Kidney glomerular epithelial cell (primary cell): Measurements from ENCODE around the gene MAST4.
A peak's percentile ranks its signal among the peaks of the same experiment; 100 is the strongest.

ENCODE experiments used
- DNase-seq: peaks from one replicate; lab custom pipeline; 2025; lab: John Stamatoyannopoulos, UW

MAST4 gene

DNA sequence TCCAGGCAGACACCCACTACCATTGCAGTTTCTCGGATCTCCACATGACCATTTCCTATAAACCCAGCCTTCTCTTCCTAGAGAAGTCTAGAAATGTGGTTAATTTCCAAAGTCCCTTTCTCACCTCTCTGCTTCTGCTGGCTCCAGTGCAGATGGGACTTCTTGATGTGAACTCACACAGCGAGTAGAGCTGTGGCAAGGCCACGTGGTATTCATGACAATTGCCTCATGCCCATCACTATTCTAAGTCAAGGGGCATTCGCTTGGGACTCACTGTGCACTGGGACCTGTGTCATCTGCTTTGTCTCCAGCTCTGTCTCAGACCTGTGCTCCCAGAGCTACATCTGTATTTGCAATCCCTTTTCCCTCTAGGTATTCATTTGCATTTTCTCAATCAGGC lies 594.2 kb downstream of the MAST4 start:
- no peak for DNase-seq

DNA sequence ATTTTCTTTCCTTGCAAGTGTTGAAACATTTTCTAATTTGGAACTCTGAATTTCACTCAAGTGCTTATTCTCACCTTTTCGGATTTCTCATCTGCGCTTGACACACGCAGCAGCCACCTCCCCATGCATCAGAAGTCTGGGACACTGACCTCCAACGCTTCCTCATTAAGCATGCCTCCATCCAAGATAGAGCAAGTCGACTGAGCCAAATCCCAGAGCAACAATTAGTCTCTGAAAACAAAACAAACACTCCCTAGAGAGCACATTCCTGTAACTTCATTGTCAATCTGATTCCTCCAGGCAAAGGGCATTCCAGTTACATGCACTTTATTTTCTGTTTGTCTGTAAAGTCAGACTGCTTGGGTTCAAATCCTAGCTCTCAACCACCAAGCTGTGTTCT lies 594.7 kb downstream of the MAST4 start:
- peak; percentile 23 for DNase-seq

DNA sequence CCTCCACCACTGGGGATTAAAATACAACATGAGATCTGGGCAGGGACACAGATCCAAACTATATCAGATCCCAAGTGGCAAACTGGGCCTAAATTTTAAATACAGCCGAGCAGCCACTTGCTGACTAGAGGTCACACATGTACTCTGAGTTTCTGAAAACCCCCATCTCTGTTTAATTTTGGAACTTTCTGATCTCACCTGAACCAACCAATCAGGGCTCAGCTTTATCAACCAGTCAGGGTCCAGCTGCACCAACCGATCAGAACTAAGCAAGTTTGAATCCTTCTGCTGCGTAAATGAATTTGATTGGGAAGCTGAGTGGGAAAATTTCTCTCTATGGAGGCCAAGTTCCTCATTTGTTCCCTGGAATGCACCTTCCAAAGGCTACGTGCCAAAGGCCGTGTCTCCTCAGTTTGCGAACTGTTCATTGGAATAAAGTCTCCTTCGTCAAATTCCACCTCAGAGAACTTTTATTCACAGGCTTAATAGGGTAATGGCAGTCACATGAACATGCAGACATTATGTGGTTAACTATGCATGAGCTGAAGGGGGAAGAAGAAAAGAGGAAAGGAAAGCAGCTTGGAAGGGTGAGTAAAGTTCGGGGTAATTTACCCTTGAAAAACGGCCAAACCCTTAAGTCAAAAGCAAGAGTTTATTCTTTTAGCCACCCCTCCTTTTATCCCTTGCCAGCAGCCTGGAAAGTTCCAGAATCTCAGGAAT lies 596.7 kb downstream of the MAST4 start:
- no peak for DNase-seq

DNA sequence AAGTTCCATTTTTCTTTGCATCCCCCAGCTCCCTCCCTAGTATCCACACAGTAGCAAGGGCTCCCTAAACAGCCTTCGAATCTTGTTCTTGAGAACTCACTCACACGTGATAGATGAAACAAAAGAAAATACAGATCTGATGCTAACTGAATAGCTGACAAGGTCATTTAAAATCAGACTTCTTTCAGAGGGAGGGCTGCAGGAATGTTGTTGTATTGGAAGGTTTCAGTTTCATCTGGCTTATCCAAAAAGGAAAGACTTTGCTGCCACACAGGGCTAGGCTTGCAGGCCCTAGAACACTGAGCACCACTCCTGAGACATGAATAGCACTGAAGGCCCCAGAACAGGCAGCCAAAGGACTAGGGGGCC lies 597.2 kb downstream of the MAST4 start:
- DNase-seq = no peak

DNA sequence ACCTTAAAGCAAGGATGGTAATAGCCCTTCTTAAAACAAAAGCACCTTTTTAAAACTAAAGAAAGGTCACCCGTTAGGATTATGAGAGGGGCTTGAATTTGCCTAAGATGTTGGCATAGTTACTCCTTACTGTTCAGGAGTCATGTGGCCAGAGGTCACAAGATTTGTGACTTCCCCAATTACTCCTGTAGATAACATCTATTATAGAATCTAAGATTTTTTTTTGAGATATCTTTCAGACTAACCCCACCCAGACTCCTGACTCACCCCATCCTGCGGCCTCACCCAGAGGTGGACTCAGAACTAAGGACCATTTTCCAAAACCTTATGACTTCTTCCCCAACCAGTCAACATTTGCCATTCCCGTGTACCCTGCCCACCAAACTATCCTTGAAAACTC lies 598.0 kb downstream of the MAST4 start:
- DNase-seq = no peak

DNA sequence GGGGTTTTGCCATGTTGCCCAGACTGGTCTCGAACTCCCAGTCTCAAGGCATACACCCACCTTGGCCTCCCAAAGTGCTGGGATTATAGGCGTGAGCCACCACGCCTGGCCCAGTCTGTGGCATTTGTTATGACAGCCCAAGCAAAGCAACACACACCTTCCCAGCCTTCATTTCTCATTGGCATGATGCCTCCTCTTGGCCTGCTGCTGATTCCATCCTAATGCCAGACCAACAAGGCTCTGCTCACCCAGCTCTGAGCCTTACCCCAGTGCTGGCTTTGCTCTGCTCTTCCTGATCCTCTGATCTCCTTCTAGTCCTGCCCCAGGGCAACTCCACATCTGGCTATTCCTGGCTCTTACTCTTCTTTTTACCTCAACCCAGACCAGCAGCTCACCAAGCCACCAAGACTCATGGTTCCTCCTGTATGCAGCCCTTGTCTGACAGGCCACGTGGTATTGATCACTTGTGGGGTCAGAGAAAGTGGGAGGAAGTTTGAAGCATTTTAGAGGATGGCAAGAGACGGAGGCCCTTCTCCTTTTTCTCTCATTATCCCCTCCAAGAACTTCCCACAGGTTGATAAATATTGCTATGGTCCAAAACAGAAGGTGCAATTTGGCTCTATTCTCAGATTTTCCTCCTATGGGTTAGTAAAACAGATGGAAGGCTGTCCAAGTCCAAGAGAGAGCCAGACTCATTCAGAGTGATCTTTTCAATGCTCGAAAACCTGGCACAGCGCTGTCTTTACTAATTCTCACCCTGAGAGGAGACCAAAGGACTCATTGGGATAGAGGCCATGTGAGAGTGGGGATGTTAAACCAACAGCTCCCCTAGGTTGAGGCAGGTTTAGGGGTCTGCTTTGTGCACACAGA lies 599.4 kb downstream of the MAST4 start:
- DNase-seq = no peak

DNA sequence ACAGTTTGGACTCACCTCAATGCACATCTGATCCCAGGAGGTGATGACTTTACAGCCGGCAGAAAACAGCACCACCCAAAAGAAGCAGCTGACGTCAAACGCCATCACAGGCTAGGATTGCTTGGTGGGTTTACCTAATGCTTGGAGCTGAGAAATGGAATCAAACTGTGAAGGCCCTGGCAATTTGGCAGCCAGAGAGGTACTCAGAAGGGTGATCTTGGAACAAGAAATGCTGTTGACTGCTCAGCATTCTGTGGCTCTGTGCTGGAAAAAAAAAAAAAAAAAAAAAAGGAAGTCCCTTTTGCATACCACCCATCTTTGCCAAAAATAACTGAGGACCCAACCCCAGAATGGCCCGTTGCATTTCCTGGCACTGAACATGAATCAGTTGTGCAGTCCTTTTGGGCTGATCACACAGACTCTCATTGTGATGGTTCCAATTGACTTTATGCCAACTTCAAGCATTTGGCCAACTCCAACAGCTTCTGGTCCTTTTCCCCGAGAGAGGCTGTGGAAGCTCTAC lies 600.4 kb downstream of the MAST4 start, which contains the start of gene CD180:
Gene CD180, minus strand, starts transcription at position 263 of the 523 bp plus-strand sequence. Its CDS starts 158 bp downstream, at position 105.
- DNase-seq = no peak

DNA sequence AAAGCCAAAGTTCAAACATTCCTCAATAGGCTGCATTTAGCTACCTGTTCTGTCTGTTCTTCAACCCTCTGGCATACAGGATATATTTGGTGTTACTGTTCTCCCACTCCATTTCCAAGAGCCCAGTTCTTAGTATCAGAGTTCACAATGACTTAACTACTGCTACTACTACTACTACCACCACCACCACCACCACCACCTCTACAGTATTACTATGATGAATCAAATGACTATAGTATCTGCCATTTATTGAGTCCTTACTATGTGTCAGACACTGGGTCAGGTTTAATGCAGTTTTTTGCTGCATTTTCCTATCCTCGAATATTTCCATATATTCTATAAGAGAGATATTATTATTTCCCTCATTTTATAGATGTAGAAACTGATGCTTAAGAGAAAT lies 601.3 kb downstream of the MAST4 start:
- no peak for DNase-seq

DNA sequence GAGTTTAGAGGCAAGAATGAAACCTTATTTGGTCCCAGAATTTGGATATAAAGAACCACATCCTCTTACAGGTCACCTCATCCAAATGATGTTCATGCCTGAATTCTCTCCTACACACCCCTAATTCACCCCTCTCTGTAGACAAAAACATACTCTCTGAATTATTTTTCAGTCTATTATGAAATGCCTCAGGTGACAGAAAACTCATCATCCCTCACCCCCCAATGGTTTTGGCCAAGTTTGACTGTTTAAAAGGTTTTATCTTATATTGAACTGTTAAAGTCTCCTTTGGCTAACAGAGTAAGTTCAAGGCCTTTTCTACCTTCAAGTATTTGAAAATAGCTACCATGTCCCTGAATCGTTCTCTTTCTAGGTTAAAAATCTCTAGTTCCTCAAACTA lies 602.7 kb downstream of the MAST4 start:
- no peak for DNase-seq

DNA sequence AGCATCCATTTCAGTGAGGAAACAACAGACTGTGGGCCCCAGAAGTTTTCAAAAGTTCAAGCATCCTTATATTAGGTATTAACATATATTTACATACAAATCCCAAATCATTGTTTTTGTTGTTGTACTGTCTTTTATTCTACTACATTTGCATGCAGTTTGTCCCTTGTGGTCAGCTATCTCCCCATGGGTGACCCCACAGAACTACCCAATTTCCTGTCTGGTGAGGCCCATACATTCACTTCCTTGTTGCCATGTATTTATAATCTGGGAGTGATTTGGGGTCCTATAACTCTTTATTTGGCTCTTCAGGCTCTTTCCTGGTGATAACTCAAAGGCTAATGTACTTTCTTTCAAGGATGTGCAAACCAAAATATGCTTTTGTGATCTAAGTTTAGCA lies 603.7 kb downstream of the MAST4 start:
- no peak for DNase-seq

DNA sequence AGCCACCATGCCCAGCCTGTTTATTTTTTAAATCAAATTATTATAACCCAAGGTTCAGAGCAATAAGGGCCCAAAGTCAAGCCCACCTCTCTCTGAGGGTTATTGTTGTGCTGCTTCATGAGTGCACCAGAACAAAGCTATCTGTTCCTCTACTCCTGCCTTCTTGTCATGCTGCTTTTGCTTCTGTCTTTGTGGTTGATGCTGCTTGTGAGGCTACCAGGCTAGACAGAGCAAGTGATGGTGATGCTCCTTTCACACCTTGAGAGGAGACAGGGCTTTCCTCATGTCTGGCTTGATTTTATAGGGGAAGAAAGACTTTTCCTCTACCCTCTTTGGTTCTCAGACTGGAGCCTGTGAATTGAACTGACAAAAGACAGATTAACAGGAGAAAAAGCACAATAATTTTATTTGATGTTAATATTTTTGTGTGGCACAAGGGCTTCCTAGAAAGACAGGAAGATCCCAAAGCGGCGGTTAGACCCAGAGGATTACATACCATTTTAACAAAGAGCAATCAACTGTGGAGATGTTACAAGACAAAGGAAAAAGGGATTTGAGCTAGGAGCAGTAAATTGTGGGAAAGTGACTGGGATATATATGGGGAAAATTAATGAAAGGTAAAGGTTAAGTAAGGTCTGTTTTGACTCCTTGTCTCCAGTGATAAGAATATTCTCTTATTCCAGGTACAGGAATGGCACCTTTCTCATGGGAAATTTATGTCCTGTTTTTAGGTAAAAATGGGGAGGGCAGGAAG lies 604.8 kb downstream of the MAST4 start:
- DNase-seq = no peak

DNA sequence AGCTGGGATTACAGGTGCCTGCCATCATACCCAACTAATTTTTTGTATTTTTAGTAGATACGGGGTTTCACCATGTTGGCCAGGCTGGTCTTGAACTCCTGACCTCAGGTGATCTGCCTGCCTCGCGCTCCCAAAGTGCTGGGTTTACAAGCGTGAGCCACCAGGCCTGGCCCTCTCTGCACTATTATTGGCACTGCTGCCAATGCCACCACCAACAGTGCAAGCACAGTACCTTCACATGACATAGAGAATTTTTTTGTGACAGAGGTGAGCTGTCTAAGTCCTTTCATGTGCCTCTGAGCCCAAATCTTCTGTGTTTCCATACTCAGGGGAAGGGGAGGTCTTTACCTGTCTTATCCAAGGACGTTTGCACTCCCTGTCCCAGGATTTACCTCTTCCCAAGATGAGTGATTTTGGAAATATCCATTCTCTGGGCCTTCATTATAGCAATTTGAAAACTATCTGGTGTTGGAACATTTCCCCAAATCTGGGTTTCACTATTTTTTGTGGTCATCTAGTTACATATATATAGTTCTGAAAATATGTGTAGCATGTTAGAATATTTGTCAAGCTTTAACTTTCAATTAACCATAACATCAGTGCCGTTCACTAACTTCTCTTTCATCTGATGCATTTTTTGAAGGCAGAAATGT lies 605.8 kb downstream of the MAST4 start:
- no peak for DNase-seq

DNA sequence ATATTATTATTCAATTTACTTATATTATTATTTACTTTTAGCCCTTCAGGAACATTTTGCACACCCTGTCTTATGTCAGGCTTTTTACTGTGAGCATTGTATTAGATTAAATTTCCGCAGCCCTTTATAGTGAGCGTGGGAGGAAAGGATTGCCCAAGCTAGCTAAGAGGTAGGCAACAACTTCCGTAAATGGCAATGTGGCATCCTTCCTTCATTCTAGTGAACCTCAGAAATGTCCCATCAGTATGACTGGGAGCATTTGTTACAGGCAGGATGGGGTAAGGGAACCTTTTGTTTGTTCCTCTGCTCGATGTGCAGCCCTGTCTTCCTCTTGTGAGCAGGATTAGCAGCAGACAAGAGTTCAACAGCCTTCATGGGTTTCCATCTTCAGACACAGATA lies 606.6 kb downstream of the MAST4 start:
- DNase-seq = no peak

DNA sequence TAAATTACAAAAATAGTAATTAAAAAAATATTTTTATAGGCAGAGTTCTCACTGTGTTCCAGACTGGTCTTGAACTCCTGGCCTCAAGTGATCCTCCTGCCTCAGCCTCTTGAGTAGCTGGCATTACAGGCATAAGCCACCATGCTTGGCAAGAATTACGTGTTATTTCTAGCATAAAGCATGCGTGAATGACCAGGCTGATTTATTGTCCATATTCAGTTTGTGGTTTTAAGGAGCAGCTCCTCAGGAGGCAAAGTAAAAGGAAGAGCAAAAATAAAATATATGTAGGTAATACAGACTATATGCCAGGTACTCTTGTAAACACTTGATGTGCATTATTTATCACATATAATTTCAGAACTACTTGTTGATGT lies 607.5 kb downstream of the MAST4 start:
- DNase-seq = no peak

DNA sequence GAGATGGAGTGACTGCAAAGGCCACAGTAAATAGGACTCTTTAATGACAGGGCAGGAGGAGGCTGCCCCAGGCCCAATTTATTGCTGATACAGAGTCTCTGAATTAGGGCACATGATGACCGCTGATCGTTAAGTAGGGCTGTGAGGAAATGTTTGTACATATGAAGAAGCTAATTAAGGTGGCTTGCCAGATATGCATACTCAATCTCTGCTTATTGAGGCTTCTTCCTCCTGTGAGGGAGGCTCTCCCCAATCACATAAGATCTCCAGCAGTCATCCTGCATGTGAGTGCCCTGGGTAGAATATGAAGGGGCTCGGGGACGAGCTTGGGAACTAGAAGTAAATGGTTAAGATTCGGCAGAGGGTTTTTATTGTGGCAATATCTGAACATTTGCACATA lies 608.6 kb downstream of the MAST4 start:
- DNase-seq = no peak

DNA sequence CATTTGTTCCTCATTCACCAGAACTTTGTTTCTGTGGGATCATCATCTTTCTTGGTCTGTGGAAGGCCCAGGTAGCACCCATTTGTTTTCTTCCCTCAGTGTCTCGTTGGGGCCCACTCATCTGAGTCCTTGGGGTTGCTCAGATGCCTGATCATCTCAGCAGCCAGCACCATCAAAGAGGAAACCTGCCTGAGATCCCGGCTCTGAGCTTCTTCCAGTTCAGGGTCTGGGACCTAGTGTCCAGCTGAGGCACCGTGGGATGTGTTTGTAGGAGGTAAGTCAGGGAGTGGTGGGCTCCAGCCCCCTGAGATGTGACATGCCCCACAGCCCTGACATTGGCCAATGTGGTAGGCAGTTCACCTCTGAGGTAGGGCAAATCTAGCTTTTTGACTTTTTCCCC lies 609.8 kb downstream of the MAST4 start:
- DNase-seq = no peak

DNA sequence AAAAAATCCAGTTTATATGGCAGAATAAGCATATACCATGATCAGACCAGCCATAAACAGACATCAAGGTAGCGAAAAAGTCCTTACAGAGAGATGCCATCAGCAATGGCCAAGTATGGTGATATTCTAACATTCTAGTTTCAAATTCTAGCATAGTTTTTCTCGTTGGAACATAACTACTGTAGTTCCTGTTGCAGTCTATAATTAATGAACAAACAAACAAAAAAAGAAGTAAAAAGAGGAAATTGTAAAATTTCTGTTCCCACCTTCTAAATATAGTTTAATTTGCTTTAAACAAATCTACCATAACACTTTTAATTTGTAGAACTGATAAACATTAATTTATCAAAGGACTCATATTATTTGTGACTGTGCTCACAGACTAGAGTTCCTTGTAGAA lies 610.3 kb downstream of the MAST4 start:
- no peak for DNase-seq

DNA sequence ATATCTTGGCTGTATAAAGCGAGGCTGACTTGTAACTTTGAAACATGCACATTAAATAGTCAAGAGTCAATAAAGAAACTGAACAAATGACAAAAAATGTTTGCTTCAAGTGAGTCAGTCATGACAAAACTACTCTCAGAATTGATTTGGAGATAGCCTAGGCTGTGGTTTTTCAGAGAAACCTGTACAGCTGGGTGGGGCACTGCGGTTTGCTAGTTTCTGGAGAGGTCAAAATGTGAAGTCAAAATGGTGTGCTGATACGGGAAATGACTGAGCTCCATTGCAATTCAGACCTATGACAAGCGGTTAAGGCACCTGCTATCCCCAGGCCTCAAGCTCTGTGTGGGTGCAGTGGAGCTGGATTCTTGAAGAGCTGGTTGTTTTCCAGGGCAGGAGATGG lies 610.7 kb downstream of the MAST4 start:
- no peak for DNase-seq

DNA sequence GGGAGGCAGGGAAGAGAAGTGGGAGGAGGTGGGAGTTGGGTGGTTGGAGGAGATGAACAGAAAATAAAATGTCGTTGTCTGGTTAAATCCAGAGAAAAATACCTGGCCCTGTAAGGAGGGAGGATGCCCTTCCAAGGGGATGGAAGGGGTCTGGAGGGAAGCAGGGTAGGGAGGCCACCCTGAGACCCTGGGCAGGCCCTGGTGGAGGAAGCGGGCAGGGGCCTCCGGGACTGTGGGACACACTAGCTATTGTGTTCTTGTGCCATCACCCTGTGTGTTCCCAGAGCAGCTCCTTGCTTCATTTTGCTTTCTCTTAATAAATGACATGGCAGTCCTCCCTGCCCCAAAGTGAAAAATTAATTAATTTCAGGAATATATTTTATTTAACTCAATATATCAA lies 612.2 kb downstream of the MAST4 start:
- DNase-seq = no peak

DNA sequence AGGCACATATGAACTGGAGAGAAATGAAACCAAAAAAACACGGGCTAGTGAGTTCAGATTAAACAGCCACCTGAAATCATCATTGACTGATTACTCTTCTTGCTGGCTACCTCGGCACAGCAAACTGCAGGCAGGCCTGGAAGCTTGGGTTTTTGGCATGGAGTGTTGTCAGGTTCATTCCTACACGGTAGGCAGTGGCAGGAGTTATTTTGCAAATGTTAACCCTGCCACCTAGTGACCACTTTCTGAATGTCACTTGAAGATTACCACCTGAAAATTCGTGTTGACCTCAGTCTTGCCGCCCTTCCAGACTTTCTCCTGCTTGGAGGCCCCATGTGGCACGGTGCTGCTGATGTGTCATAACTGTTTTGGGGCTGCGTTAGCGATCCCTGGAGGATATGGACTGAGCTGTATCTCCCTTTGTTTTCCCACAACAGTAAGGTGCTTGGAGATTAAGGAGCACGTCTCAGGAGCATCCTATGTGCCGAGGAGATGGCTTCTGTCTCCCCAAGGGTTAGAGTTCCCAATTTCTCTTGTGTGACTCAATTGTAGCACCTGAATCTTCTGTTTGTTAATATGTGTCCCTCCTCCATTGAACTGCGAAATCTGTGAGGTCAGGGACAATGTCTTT lies 613.1 kb downstream of the MAST4 start:
- peak; percentile 51 for DNase-seq

DNA sequence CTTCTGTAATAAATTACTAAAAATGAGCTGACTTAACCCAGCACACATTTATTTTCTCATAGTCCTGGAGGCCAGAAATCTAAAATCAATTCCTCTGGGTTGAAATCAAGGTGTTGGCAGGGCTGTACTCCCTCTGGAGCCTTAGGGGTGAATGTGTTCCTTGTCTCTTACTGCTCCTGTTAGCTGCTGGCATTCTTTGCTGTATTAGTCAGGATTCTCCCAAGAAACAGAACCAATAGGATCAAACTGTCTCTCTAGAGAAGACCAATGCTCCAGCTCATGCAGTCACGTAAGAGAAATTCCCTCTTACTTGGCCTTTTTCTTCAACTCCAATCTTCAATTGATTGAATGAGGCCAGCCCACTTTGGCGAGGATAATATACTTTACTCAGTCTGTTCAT lies 615.7 kb downstream of the MAST4 start:
- peak; percentile 78 for DNase-seq

DNA sequence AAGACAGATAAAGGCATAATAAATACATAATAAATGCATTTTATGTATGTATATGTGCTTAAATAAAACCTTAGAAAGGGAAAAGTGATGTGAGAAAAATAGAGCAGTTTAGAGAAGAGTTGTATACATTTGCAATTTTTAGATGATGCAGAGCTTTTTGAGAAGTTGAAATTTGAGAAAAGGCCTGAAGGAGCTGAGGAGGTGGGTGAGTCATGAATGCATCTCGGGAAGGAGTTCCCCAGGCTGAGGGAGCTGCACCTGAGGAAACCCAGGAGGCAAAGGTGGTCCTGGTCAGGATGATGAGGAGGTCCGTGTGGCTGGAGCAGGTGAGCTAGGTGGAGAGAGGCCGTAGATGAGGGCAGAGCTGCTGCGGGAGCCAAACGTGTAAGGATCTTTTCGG lies 617.8 kb downstream of the MAST4 start:
- no peak for DNase-seq
